ENCODE measurements around the gene FTSJ3.
"Not testable (repeated sequence)": the region's sequence is repeated elsewhere in the genome, so short reads cannot be mapped to it uniquely, and the experiment has no call there.

Gene FTSJ3, protein sequence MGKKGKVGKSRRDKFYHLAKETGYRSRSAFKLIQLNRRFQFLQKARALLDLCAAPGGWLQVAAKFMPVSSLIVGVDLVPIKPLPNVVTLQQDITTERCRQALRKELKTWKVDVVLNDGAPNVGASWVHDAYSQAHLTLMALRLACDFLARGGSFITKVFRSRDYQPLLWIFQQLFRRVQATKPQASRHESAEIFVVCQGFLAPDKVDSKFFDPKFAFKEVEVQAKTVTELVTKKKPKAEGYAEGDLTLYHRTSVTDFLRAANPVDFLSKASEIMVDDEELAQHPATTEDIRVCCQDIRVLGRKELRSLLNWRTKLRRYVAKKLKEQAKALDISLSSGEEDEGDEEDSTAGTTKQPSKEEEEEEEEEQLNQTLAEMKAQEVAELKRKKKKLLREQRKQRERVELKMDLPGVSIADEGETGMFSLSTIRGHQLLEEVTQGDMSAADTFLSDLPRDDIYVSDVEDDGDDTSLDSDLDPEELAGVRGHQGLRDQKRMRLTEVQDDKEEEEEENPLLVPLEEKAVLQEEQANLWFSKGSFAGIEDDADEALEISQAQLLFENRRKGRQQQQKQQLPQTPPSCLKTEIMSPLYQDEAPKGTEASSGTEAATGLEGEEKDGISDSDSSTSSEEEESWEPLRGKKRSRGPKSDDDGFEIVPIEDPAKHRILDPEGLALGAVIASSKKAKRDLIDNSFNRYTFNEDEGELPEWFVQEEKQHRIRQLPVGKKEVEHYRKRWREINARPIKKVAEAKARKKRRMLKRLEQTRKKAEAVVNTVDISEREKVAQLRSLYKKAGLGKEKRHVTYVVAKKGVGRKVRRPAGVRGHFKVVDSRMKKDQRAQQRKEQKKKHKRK

GRCh38 chr17:63827002-63827800, at the start of gene FTSJ3, which contains the start of gene PSMC5:
FTSJ3 (minus strand) TSS chr17:63827663; CDS start chr17:63826902, 761 bp downstream.
PSMC5 (plus strand) TSS chr17:63827431; CDS start chr17:63827491, 60 bp downstream.
- DNase-seq (ENCODE audit: low read depth) = peak; percentile 93

GRCh38 chr17:63874693-63875092, 47.2 kb upstream of the FTSJ3 start:
- DNase-seq (ENCODE audit: low read depth) = not testable (repeated sequence)

- not testable (repeated sequence) for DNase-seq (ENCODE audit: low read depth)
Measured at GRCh38 chr17:63874061-63874626, 46.7 kb upstream of the FTSJ3 start.

- not testable (repeated sequence) for DNase-seq (ENCODE audit: low read depth)
Measured at GRCh38 chr17:63873577-63873976, 46.1 kb upstream of the FTSJ3 start, which contains the start of gene CSH2. CSH2 (minus strand) TSS chr17:63873677; CDS start chr17:63873614, 63 bp downstream.

DNA sequence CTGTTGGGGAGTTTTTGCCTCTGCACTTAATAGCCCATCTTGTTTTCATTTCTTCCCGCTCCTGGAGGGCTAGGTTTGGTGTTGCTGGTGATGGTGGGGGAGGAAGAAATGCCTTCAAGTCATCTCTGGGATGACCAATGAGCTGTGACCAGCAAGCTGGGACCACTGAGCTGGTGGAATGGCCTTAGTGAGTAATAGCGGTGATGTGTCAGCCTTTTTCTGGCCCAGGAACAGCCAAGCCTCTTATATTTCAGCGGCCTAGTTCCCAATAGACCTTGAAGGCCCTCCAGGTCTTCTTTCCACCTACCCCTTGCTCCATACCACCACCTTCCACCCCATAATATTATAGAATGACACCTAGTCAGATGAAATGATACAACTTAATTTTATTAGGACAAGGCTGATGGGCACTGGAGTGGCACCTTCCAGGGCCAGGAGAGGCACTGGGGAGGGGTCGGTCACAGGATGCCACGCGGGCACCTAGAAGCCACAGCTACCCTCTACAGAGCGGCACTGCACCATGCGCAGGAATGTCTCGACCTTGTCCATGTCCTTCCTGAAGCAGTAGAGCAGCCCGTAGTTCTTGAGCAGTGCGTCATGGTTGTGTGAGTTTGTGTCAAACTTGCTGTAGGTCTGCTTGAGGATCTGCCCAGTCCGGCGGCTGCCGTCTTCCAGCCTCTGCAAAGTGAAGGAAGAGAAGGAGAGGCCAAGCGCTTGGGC, 44.3 kb upstream of the FTSJ3 start:
- DNase-seq (ENCODE audit: low read depth) = not testable (repeated sequence)

- not testable (repeated sequence) for DNase-seq (ENCODE audit: low read depth)
Measured at GRCh38 chr17:63870292-63870665, 42.8 kb upstream of the FTSJ3 start.

- not testable (repeated sequence) for DNase-seq (ENCODE audit: low read depth)
Measured at GRCh38 chr17:63869491-63870291, 42.2 kb upstream of the FTSJ3 start.

DNA sequence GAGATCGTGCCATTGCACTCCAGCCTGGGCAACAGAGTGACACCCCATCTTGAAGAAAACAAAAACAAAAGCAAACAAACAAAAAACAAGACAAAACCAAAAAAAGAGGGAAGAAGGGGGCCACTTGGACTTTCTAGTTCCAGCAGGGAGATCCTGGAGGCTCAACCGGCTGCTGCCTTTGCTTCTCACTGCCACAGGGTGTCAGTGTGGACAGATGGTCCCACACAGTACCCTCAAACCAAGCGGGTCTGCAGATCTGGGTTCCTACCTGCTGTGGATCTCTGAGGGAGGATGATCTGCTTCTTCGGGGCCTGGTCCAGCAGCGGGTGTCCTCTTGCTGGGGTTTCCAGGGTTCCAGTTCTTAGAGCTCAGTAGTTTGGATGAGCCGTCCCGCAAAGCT, 39.2 kb upstream of the FTSJ3 start:
- not testable (repeated sequence) for DNase-seq (ENCODE audit: low read depth)

DNA sequence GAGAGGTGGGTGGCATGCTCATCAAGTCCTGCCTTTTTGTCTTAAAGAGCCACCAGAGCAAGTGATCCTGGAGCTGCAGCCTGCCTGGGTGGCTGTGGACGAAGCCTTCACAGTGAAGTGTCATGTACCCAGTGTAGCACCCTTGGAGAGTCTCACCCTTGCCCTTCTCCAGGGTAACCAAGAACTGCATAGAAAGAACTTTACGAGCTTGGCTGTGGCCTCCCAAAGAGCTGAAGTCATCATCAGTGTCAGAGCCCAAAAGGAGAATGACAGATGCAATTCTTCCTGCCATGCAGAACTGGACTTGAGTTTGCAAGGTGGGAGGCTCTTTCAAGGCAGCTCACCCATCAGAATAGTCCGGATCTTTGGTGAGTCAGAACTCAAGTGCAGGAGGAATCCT, 31.8 kb upstream of the FTSJ3 start:
- no peak for DNase-seq (ENCODE audit: low read depth)

GRCh38 chr17:63856425-63856824, 29.0 kb upstream of the FTSJ3 start:
- not testable (repeated sequence) for DNase-seq (ENCODE audit: low read depth)

GRCh38 chr17:63855185-63855584, 27.7 kb upstream of the FTSJ3 start:
- DNase-seq (ENCODE audit: low read depth) = no peak

DNA sequence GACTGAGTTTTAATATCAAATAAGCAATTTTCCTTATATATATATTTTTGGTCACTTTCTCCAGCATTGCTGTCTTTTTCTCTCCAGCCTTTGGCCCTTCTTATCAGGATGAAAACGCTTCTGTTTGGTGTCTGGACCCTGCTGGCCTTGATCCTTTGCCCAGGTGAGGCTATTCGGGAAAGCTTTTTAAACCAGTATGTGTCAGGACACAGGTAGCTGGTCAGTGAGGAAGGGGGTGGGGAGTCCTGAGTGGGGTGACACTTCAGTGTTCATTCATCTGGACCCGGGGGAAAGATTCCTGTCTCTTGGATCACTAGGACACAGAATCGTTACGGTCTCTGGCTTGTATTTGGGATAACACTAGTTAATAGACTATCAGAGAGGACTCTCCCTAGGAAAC, 27.2 kb upstream of the FTSJ3 start:
- no peak for DNase-seq (ENCODE audit: low read depth)

DNA sequence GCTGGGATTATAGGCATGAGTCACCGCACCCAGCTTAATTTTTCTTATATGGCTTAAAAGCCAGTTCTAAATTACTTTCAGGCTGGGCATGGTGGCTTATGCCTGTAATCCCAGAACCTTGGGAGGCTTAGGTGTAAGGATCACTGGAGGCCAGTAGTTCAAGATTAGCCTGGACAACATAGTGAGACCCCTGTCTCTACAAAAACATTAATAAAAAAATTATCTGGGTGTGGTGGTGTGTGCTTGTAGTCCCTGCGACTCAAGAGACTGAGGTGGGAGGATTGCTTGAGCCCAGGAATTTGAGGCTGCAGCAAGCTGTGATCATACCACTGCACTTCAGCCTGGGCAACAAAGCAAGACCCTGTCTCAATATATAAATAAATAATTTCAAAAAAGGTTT, 25.8 kb upstream of the FTSJ3 start:
- no peak for DNase-seq (ENCODE audit: low read depth)

DNA sequence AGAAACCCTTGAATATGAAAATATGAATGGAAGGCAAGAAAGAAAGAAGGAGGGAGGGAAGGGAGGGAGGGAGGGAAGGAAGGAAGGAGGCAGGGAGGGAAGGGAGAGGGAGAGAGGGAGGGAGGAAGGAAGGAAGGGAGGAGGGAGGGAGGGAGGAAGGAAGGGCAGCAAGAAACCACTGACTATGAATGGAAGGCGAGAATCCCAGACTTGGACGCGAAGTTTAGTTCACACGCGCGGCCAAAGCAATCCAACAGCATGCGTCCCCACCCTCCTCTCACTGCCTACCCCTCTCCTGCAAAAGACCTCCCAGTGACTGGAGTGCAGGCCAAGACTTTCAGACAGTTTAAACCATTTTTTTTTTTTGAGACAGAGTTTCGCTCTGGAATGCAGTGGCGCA, 22.9 kb upstream of the FTSJ3 start:
- no peak for DNase-seq (ENCODE audit: low read depth)

DNA sequence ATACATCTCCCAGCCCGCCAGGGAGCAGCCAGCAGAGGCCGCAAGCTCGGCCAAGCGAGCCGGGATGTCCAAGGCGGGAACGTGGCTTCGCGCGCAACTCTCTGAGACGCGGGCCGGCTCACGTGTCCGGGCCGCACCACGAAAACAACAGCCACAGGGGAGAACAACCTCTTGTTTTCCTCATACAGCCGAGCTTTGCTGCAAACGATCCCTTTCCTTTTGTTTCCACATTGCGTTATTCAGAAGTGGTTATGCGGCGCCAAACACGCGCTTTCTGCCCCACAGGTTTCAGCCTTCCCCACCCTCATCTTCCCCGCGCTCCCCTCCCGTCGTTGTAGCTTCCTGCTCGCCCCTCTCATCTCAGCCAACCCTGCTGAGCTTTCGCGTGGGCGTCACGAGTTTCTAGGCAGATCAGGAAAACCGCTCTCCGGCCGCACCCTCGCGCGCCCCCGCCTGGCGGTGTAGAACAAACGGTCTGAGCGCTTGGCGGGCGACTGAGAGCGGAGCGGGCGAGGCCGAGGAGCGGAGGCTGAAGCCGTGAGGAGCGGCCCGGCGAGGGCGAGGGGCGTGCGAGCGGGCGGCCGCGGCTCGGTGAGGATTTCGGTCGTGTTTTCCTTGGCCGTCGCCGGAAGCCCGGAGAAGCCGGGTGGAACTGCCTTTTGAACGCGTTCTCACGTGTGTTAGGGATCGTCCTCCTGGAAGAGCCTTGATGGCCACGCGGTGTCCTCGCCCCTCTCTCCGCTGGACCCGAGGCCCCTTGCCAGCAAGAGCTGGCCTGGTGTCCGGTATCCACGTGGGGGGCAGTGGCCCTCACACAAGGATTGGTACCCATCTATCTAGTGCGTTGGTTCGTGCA, 21.6 kb upstream of the FTSJ3 start:
- peak; percentile 92 for DNase-seq (ENCODE audit: low read depth)

GRCh38 chr17:63847525-63848249, 20.2 kb upstream of the FTSJ3 start:
- no peak for DNase-seq (ENCODE audit: low read depth)

- DNase-seq (ENCODE audit: low read depth) = no peak
Measured at GRCh38 chr17:63845509-63845908, 18.0 kb upstream of the FTSJ3 start.

- DNase-seq (ENCODE audit: low read depth) = no peak
Measured at GRCh38 chr17:63843910-63844677, 16.6 kb upstream of the FTSJ3 start.

Measured in activated gamma-delta T cell treated with anti-CD3 and anti-CD28 coated beads, Interleukin-2, amount 50 U/mL, for 16 hours (primary cell).